ENCODE data around the gene TTLL1. TPM values are rescaled to one million over a fixed set of nuclear protein-coding genes. Genes with fewer than 3 reads are reported as not detected.
A peak's percentile ranks its signal among the peaks of the same experiment; 100 is the strongest.

Gene TTLL1
- polyA plus RNA-seq, 4 donors = 13.1 to 20.9 (median 17.3) TPM

DNA sequence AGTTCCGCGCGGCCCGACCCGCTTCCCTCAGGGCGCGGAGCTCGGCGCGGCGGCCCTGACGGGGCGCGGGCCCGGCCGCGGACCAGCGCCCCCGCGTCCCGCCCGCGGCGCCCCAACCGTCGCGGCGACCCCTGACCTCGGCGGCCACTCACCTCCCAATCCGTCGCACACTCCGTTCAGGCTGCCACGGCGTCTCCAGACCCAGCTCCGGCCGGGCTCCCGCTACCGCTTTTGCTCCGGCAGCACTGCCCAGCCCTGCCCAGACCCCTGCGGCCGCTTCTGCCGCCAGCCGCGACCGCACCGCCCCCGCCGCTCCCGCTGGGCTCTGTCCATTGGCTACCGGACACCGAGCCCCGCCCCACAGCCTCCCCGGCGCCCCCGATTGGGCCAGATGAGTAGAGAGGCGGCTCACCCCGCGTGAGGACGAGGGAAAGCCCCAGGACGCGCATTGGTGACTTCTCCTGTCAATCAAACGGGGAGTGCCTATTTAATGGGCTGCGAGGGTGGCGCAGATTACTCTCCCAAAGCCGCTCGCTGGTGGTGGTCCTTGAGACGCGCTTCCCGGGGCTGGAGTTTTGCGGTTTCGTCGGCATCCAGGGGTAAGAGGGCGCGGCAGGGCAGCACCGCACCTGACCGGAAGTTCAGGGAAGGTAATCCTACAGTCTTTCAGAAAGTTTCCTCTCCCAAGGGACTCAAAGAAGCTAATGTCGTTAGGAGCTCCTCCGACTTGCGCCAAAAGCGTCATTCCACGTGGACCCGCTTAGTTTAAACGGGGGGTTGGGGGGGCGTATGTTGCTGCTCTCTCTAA, 74.1 kb downstream of the TTLL1 start, which contains the start of gene PACSIN2:
Gene PACSIN2 (minus strand): TSS at position 281 of the 808 bp plus-strand sequence. CDS start 103,069 bp downstream, outside the sequence.
- peak; percentile 91 to 98 (median 97) for DNase-seq (ENCODE audit: low read depth in 4 of 4, low spot score in 3 of 4)

DNA sequence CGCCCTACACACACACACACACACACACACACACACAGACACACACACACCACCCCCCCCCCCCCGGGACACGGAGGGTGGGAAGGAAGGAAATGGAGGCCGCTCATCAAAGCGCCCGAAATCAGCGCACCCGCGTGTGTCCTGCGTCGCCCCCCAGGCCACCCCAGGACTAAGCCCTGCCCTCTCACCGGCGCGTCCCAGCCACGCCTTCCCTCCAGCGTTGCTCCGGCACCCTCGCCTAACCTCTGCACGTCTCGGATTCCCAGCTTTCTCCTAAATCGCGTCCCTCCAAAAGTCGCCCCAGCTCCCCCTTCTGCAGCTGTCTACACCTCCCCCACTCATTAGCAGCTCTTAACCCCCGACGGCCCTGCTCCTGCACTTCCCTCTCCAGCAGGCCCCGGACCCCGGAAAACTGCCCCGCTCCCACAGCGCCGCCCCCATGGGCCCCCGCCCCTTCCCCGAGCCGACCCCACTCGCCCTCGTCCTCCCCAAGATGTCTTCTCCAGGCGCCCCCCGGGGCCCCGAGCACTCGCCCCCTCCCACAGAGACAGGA, 74.8 kb downstream of the TTLL1 start:
- DNase-seq (ENCODE audit: low read depth in 4 of 4, low spot score in 3 of 4) = no peak

GRCh38 chr22:43013355-43014315, 75.6 kb downstream of the TTLL1 start:
- DNase-seq (ENCODE audit: low read depth in 4 of 4, low spot score in 3 of 4) = no peak

- DNase-seq (ENCODE audit: low read depth in 4 of 4, low spot score in 3 of 4) = no peak
Measured at GRCh38 chr22:43012390-43012789, 76.8 kb downstream of the TTLL1 start.

DNA sequence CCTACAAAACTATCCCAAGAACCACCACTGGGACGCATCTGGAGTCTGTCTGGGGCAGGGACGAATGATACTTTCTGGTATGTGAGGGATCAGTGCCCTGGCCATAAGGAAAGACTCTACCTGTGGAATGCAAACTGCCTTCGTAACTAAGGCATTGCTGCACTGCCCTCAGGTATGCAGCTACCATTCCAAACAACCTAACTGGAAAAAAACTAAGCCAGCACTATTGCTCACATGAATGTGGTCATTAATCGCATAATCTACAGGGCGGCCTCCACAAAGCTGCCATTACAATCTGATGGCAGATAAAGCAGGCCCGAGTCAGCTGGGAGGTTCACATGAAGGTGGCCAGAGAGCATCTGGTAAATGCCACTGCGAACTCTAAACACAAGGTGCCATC, 78.1 kb downstream of the TTLL1 start:
- DNase-seq (ENCODE audit: low read depth in 4 of 4, low spot score in 3 of 4) = no peak

DNA sequence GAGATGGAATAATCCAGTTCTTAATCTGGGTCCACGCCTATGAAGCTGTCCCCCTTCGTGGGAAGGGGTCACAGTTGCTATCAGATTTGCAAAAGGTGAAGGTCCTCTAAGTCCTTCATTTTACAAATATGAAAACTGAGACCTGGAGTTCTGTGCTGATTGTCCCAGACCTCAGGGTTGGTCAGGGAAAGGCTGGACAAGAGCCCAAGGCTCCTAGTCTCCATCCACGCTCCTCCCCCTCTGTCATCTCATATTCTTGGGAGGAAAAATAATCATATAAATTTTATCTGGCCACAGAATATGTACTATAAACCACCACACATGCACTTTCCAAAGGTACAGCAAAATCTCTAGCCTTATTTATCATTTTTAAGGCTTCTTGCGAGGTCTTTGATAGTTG, 79.7 kb downstream of the TTLL1 start:
- DNase-seq (ENCODE audit: low read depth in 4 of 4, low spot score in 3 of 4) = no peak

DNA sequence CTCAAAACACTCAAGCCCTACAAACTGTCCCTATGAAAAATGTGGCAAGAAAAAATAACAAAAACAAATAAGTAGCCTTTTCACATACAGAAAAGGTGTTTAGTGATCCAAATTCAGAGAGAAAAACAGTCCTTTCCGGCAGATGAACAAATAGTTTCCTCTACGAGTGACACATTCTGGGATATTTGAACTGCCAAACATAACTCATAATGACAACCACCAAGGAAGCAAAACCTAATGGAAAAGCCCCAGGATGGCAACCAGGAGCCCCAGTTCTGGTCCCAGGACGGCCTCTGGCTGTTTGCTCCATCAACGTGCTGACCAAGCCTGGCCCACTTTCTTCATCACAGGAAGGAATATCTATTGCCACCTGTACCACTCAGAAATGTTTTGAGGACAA, 80.3 kb downstream of the TTLL1 start:
- DNase-seq (ENCODE audit: low read depth in 4 of 4, low spot score in 3 of 4) = no peak

DNA sequence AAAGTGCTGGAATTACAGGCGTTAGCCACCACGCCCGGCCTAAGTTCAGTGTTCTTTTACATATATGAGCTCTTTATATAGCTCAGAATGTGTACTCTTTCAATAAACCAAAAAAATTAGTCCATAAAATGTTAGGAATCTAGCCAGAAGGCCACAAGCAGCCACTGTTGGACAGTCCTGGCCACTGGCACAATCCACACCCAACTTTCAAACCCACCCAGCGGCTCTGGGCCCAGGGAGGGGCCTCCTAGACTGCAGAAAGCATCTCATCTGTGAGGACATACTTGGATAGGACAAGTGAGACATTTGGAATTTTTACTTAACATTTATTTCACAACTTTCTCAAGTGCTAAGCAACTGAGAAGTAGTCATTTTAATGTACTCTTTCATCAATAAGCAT, 80.7 kb downstream of the TTLL1 start:
- no peak for DNase-seq (ENCODE audit: low read depth in 4 of 4, low spot score in 3 of 4)

DNA sequence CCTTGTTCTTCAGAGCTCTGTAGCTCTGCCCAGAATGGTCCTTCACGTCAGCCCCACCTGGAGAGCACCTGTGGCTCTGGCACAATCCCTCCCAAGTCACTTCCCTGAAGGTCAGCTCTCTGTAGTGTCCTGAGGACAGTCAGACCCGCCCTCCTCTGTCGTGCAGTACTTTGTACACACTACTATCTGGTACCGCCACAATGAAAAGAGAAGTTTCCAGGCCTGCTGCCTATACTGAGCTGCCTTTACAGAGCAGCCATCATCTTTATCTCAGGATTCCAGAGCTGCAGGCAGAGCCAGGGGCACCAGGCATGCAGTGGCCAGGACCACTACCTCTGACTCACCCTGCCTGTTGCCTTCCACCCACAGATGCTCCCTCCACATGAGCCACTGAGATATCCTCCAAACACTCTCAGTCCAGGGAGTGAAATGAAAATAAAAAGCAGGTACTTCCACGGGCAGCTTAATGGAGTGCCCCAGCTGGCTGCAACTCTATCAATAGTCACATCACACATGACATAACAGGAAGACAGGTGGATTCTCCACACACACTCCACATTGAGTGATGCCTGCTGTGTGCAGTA, 81.6 kb downstream of the TTLL1 start:
- no peak for DNase-seq (ENCODE audit: low read depth in 4 of 4, low spot score in 3 of 4)

DNA sequence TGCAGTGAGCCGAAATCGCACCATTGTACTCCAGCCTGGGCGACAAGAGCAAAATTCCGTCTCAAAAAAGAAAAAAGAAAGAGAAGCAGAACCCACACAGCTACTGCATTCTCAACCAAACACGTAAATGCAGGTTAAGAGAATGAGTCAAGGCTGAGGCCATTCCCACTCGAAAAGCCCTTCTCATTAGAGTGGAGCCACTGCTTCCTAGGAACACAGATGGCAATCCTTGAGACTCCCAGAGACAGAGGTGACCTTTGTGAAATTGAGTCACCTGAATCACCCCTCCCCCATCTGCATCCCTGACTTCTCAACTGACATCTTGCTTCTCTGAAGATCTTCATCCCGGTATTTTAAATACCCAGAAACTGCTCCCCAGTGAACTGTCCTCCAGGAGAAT, 82.4 kb downstream of the TTLL1 start:
- DNase-seq (ENCODE audit: low read depth in 4 of 4, low spot score in 3 of 4) = no peak

DNA sequence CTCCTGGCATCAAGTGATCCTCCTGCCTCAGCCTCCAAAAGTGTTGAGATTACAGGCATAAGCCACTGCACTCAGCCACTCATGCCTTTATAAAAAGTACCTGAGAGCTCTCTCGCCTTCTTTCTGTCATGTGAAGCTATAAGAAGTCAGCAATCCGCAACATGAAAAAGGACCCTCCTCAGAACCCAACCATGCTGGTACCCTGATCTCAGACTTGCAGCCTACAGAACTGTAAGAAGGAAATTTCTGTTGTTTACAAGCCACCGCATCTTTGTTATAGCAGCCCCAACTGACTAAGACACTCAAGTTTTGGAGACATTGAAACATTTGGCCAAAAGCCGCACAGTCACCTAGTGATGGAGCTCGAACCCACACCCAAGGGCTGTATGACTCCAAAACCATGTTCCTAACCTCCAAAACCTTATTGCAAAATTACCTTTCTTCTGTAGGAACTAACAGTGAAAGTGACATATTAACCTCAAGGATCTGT, 83.1 kb downstream of the TTLL1 start:
- no peak for DNase-seq (ENCODE audit: low read depth in 4 of 4, low spot score in 3 of 4)

- no peak for DNase-seq (ENCODE audit: low read depth in 4 of 4, low spot score in 3 of 4)
Measured at GRCh38 chr22:43005106-43005505, 84.1 kb downstream of the TTLL1 start.

DNA sequence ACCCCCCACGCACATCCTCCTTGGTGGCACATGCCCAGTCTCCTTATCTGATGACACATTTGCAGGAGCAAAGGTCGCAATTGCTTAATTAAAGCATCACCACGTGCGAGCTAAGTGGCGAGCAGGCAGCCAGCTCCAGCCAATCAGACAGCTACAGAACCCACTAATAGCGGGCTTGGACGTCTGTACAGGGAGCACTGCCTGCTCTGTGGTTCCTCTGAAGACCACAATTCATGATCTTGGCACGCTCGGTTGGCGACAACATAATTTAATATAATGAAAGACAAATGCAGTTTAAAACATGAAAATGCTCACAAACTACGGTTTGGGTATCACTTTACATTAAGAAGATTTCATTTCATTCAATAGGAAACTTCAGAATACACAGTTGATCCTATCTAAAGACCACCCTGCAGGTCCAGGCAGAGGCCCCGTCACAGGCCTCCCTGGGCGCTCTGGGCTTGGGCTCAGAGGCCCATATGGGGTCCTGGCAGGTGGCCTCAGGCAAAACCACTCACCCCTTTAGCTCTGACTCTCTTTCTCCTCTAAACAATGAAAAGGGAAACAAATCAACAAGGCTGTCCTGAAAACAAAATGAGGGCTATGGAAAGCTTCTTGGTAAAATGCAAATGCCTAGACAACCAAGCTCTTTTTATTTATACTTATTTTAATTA, 84.7 kb downstream of the TTLL1 start:
- DNase-seq (ENCODE audit: low read depth in 4 of 4, low spot score in 3 of 4) = no peak

DNA sequence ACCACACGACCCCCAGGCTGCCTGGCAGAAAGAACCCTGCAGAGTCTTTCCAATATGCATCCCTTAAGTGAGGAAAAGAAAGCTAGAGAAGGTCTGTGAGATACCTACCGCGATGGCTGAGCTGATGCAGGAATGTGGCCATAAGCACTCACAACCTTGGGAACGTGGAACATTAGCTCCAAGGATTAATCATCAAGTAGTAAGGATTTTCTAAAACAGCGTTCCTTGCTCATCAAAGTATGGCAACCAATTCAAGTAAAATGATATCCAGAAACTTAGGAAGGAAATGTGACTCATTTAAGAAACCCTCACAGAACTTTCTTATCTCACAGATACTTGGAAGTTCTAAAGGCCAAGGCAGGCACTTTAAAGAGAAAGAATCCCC, 87.0 kb downstream of the TTLL1 start:
- DNase-seq (ENCODE audit: low read depth in 4 of 4, low spot score in 3 of 4) = no peak

DNA sequence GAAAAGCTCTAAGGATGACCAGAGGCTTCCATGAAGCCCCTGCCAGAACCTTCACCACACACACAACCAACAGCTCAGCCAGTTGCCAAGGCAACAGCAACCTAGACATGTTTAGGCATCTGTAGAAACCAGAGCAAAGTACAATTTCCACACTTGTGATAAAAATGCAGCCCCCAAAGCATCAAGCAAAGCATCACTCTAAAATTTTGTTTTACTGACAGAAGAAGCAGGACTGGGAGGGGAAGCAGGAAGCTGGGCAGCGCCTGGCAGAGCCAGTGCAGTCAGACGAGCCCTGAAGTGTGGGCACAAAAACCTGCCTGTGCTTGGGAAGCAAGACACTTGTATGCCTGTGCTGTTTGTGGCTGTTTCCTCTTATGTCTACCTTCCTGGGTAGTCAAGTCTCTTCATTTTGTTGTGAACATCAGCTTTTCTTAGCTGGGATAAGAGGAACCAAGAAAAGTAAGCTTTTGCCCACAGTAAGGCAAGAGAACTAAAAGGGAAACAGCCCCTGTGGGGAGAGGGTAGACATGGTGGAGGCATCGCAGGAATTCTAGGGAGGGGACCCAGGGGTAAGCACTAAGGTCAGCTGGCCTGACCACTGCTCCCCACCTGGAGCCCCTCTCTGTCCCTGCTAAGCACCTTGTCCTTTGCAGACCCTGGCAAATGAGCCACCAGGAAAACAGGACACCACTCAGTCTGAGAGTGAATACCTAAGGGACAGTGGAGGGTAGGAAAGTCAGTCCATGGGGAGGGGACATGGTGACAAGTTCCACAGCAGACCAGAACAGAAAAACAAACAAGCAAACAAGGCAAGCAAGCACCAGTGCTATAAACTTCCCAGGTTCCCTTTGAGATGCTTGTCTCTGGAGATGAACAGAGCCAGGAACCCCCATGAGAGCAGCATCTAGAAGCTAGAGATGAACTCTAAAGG, 87.7 kb downstream of the TTLL1 start:
- no peak for DNase-seq (ENCODE audit: low read depth in 4 of 4, low spot score in 3 of 4)

DNA sequence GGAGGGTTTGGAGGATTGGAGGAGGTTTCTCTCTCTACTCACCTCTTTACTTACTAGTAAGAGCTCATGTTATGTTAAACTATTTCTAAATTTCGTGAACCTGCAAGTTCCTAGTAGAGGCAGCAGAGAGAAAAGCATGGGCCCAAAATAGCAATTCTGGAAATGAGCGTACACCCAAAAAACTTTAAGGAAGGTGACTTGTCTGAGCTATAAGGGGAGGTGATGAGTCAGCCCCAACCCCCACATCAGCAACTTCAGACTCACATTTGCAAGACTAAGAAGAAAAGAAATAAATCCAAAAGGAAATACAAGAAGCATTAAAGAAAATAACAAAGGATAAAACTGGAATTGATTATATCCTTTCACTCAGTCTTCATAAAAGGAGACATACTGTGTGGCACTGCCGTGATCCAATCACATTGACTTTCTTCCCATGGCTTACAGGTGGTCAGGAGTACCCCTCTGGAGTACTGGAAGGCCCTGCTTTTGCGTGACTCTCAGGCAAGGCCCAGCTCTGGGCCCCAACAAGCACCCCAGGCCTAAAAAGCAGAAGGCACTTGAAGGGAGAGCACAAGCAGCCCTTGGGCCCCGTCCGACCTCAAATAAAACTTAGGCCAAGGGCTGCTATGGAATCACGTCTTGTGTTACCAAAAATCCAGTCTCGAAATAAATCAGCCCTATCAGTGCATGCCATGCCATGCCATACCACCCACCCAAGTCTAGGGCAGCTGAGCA, 88.6 kb downstream of the TTLL1 start:
- DNase-seq (ENCODE audit: low read depth in 4 of 4, low spot score in 3 of 4) = no peak

GRCh38 chr22:42997582-42998090, 91.6 kb downstream of the TTLL1 start:
- no peak for DNase-seq (ENCODE audit: low read depth in 4 of 4, low spot score in 3 of 4)
